ENCODE results near the gene ELMOD3.
A peak's percentile ranks its signal among the peaks of the same experiment; 100 is the strongest.

The ELMOD3 gene

DNA sequence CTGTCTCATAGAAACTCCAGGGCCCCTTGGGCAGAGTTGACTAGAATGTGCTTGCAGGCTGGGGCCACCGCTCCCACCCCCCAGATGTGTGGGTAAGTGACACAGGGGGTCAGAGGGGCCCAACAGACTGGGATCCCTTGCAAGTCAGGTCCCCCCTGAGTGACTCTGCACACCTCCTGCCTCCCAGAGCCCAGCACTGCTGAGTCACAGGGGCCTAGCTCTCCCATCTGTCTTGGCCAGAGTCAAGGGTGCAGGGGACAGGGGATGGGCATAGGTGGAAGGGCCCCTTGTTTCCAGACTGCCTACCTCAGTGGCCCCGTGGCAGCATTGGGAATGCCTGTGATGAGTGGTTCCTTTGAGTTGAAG is 75.3 kb downstream of the ELMOD3 start:
- no peaks in the 10 kb centered on the region for H3K79me2 ChIP-seq (ENCODE audit: insufficient read depth, low read length)
- H3F3A ChIP-seq (ENCODE audit: low read depth) = no peaks in the 10 kb centered on the region
- H3K4me2 ChIP-seq (ENCODE audit: low read depth, low read length, poor library complexity, severe bottlenecking) = peak overlapping the region; percentile 3
- no peaks in the 10 kb centered on the region for H3K27me3 ChIP-seq (ENCODE audit: insufficient read depth, low read length, poor library complexity, severe bottlenecking)
- no peaks in the 10 kb centered on the region for H3K9me2 ChIP-seq (replicated peaks; ENCODE audit: low read depth, low read length)
- peaks cover 24% of the 10 kb centered on the region for H3K4me1 ChIP-seq (ENCODE audit: insufficient read depth, low read length, poor library complexity, severe bottlenecking)
- no peaks in the 10 kb centered on the region for H3K9me3 ChIP-seq (ENCODE audit: insufficient read depth, low read depth, low read length)
- no peaks in the 10 kb centered on the region for H3K36me3 ChIP-seq (ENCODE audit: insufficient read depth, low read length)
- no peaks in the 10 kb centered on the region for H4K20me1 ChIP-seq (ENCODE audit: insufficient read depth, low read length, poor library complexity, severe bottlenecking)
- TF ChIP-seq, protein P1, sequence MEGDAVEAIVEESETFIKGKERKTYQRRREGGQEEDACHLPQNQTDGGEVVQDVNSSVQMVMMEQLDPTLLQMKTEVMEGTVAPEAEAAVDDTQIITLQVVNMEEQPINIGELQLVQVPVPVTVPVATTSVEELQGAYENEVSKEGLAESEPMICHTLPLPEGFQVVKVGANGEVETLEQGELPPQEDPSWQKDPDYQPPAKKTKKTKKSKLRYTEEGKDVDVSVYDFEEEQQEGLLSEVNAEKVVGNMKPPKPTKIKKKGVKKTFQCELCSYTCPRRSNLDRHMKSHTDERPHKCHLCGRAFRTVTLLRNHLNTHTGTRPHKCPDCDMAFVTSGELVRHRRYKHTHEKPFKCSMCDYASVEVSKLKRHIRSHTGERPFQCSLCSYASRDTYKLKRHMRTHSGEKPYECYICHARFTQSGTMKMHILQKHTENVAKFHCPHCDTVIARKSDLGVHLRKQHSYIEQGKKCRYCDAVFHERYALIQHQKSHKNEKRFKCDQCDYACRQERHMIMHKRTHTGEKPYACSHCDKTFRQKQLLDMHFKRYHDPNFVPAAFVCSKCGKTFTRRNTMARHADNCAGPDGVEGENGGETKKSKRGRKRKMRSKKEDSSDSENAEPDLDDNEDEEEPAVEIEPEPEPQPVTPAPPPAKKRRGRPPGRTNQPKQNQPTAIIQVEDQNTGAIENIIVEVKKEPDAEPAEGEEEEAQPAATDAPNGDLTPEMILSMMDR (conservative IDR thresholded peaks at IDR 0.05; ENCODE audit: low read length) = no peak
- no peak for TF ChIP-seq EZH2phosphoT487 (IDR thresholded peaks at IDR 0.05; ENCODE audit: borderline replicate concordance)
- no peak overlapping the region for H2AFZ ChIP-seq (ENCODE audit: low read length)
- H3K9ac ChIP-seq (ENCODE audit: low read depth, low read length, poor library complexity, severe bottlenecking) = no peak overlapping the region
- H3K4me3 ChIP-seq (ENCODE audit: low read length, poor library complexity, severe bottlenecking) = no peak overlapping the region

DNA sequence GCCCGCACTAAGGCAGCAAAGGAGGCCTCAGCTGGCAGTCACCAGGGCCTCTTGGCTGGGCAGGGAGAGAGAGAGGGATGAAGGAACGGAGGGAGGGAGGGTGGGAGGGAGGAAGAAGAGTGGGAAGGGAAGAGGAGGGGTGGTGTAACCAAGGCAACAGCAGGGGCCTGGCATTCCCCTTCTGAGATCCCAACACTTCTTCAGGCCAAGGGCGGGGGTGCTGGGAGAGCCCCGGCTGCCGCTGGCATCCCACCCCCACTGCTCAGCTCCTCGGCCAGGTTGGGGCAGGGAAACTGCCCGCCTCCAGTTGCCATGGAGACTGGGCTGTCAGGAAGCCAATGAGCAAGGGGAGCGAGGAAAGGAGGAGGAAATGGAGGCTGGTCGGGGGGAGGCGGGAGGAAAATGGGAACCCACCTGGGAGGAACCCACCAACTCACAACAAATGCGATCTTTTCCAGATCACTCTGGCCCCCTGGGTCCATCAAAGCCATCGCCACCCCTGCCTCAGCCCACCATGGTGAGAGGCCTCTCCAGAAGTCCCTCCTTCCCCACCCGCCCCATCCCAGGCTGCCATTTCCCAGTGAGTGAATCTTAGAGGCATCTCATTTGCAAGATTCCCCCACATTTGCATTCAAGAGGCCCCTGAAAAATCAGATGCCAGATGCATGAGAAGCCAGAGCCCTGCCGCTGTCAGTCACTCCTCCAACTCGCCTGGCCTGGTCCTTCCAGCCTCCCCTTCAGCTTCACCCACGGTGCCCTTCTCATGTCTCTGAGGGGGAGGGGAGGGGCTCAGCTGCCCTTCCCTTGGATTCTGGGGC is 76.4 kb downstream of the ELMOD3 start:
- H3K36me3 ChIP-seq (ENCODE audit: insufficient read depth, low read length) = no peaks in the 10 kb centered on the region
- H3F3A ChIP-seq (ENCODE audit: low read depth) = no peaks in the 10 kb centered on the region
- TF ChIP-seq EZH2phosphoT487 (IDR thresholded peaks at IDR 0.05; ENCODE audit: borderline replicate concordance) = no peak
- TF ChIP-seq, protein P1 (conservative IDR thresholded peaks at IDR 0.05; ENCODE audit: low read length) = no peak
- H2AFZ ChIP-seq (ENCODE audit: low read length) = no peak overlapping the region
- H3K9me2 ChIP-seq (replicated peaks; ENCODE audit: low read depth, low read length) = no peaks in the 10 kb centered on the region
- H3K27me3 ChIP-seq (ENCODE audit: insufficient read depth, low read length, poor library complexity, severe bottlenecking) = no peaks in the 10 kb centered on the region
- H3K9me3 ChIP-seq (ENCODE audit: insufficient read depth, low read depth, low read length) = no peaks in the 10 kb centered on the region
- no peaks in the 10 kb centered on the region for H3K79me2 ChIP-seq (ENCODE audit: insufficient read depth, low read length)
- H3K4me1 ChIP-seq (ENCODE audit: insufficient read depth, low read length, poor library complexity, severe bottlenecking) = peaks cover 27% of the 10 kb centered on the region
- H3K4me3 ChIP-seq (ENCODE audit: low read length, poor library complexity, severe bottlenecking) = no peak overlapping the region
- H3K9ac ChIP-seq (ENCODE audit: low read depth, low read length, poor library complexity, severe bottlenecking) = no peak overlapping the region
- no peak overlapping the region for H3K4me2 ChIP-seq (ENCODE audit: low read depth, low read length, poor library complexity, severe bottlenecking)
- H4K20me1 ChIP-seq (ENCODE audit: insufficient read depth, low read length, poor library complexity, severe bottlenecking) = no peaks in the 10 kb centered on the region

DNA sequence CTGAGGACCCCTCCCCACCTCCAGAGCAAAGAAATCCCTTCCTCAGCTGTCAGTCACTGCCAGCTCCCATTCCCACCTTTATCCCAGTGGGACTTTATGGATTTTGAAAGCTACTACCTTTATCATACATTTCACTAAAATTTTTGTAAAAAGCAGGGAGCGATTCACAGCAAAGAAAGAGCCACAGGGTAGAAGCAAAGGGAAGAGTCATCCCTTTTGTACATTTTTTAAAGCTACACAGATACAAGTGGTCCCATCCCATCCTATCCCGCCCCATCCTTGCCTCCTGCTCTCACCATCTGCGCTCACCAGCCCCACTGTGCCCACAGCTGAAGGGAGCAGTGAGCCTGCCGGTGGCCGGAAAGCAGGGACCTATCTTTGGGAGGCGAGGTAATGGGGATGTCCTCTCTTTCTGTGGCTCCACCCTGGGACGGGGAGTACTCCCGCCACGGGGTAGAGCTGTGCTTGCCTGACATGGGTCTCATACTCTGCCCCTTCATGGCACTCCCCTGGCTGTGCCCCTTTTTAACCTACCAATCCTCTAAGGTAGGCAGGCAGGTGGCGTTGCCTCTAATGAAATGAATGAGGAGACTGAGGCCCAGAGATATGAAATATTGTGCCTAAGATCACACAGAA is 77.1 kb downstream of the ELMOD3 start:
- Histone ChIP-seq H3K36me3 (ENCODE audit: insufficient read depth, low read length) (no peaks in the 10 kb centered on the region), H3K4me2 (ENCODE audit: low read depth, low read length, poor library complexity, severe bottlenecking) (no peak overlapping the region)

More for the DNA sequence above, 77.1 kb downstream of the ELMOD3 start:
- H3K4me1 ChIP-seq (ENCODE audit: insufficient read depth, low read length, poor library complexity, severe bottlenecking) = peaks cover 27% of the 10 kb centered on the region
- TF ChIP-seq, protein P1 (conservative IDR thresholded peaks at IDR 0.05; ENCODE audit: low read length) = no peak
- TF ChIP-seq EZH2phosphoT487 (IDR thresholded peaks at IDR 0.05; ENCODE audit: borderline replicate concordance) = no peak
- no peaks in the 10 kb centered on the region for H3K9me2 ChIP-seq (replicated peaks; ENCODE audit: low read depth, low read length)
- no peaks in the 10 kb centered on the region for H3K27me3 ChIP-seq (ENCODE audit: insufficient read depth, low read length, poor library complexity, severe bottlenecking)
- H3K9me3 ChIP-seq (ENCODE audit: insufficient read depth, low read depth, low read length) = no peaks in the 10 kb centered on the region
- H3K4me3 ChIP-seq (ENCODE audit: low read length, poor library complexity, severe bottlenecking) = no peak overlapping the region
- no peaks in the 10 kb centered on the region for H3F3A ChIP-seq (ENCODE audit: low read depth)
- no peak overlapping the region for H2AFZ ChIP-seq (ENCODE audit: low read length)
- H3K79me2 ChIP-seq (ENCODE audit: insufficient read depth, low read length) = no peaks in the 10 kb centered on the region
- no peak overlapping the region for H3K9ac ChIP-seq (ENCODE audit: low read depth, low read length, poor library complexity, severe bottlenecking)
- no peaks in the 10 kb centered on the region for H4K20me1 ChIP-seq (ENCODE audit: insufficient read depth, low read length, poor library complexity, severe bottlenecking)
